C4-2B (cell line): ENCODE results near the gene FAF1.

Experiments used
- CTCF ChIP-seq: fragments of 450-650 bp; conservative IDR thresholded peaks from 2 replicates; pipeline ENCODE4 v1.5.1; 2017; ENCODE audit warnings: mild to moderate bottlenecking
- ZFX ChIP-seq: fragments of 450-650 bp; IDR thresholded peaks from 2 replicates; pipeline ENCODE4 v1.6.1; 2017

- TF ChIP-seq CTCF (no peak), ZFX (no peak)
Observed at GRCh38 chr1:50950396-50950795, 9.7 kb downstream of the FAF1 start.
